Endothelial cell of umbilical vein (primary cell): ENCODE results near the gene FCN1. TPM values are rescaled to one million over a fixed set of nuclear protein-coding genes. Genes with fewer than 3 reads are reported as not detected.

Experiments used
- BruUV-seq: library from RNA; stranded (reverse); fragments of 400-500 nt; replicated peaks from 2 replicates; lab custom pipeline; 2021; lab: Mats Ljungman, UMichigan
- CTCF ChIA-PET: fragments of 300-600, 350-600 bp; sonication (Branson Sonifier 250); formaldehyde crosslinking; loops from one replicate; lab custom pipeline; 2021; ENCODE audit warnings: antibody characterized with exemption, inconsistent platforms; lab: Charles Lee
- POLR2A ChIA-PET: fragments of 300-600, 350-600 bp; sonication (Branson Sonifier 250); formaldehyde crosslinking; loops from one replicate; lab custom pipeline; 2021; ENCODE audit warnings: antibody characterized with exemption, inconsistent platforms; lab: Charles Lee
- DNase-seq: peaks from one replicate; pipeline ENCODE4 v3.0.0-alpha.2; 2011; ENCODE audit warnings: low read depth, low spot score
- FAIRE-seq: peaks from 2 replicates; lab custom pipeline; 2011; peaks lifted over from hg19 to GRCh38; lab: Jason Lieb, UNC
- H2AFZ ChIP-seq: 2 replicates; pipeline ENCODE4 v1.6.0; 2012; ENCODE audit warnings: low read depth, low read length, control low read depth, inconsistent platforms
- H3K27ac ChIP-seq: 2 replicates; pipeline ENCODE4 v1.5.1; 2011; ENCODE audit warnings: low read depth, mild to moderate bottlenecking, control low read depth, low read length, moderate library complexity; ENCODE audit not compliant: insufficient read depth
- H3K27me3 ChIP-seq, 2 experiments: 2 replicates each; pipeline versions ENCODE4 v1.6.0 to v1.6.1; 2011; ENCODE audit warnings: low read length in 2 of 2, mixed read lengths in 1 of 2; ENCODE audit not compliant: control insufficient read depth in 2 of 2, insufficient read depth in 2 of 2
- H3K36me3 ChIP-seq, 2 experiments: 2 replicates in 1 of 2; 3 replicates in 1 of 2; pipeline ENCODE4 v1.5.1; 2011; ENCODE audit warnings: low read length in 2 of 2, mild to moderate bottlenecking in 1 of 2, moderate library complexity in 1 of 2; ENCODE audit not compliant: control insufficient read depth in 2 of 2, insufficient read depth in 2 of 2; ENCODE audit errors: extremely low read depth in 1 of 2
- H3K4me1 ChIP-seq: 3 replicates; pipeline ENCODE4 v1.5.1; 2011; ENCODE audit warnings: mild to moderate bottlenecking, low read length; ENCODE audit not compliant: control insufficient read depth, insufficient read depth; ENCODE audit errors: extremely low read depth
- H3K4me2 ChIP-seq: 2 replicates; pipeline ENCODE4 v1.6.1; 2011; ENCODE audit warnings: low read length, control low read depth, mixed read lengths; ENCODE audit not compliant: insufficient read depth
- H3K4me3 ChIP-seq, 3 experiments: fragments of 200-600 bp in 1 of 3; sonication (generic), shearing (Covaris generic) in 1 of 3; replicated peaks in 1 of 3; 2 replicates each; pipeline ENCODE4 v1.5.1; 2011 to 2016; ENCODE audit warnings: control low read depth in 3 of 3, low read length in 3 of 3, mild to moderate bottlenecking in 2 of 3, inconsistent platforms in 1 of 3, low read depth in 1 of 3, moderate library complexity in 1 of 3; ENCODE audit not compliant: insufficient read depth in 1 of 3
- H3K79me2 ChIP-seq: 2 replicates; pipeline ENCODE4 v1.6.0; 2012; ENCODE audit warnings: low read length, inconsistent platforms; ENCODE audit not compliant: control insufficient read depth, insufficient read depth
- H3K9ac ChIP-seq: replicated peaks from 2 replicates; pipeline ENCODE3; 2011; ENCODE audit warnings: low read length, control low read depth; ENCODE audit not compliant: insufficient read depth; ENCODE audit errors: extremely low read depth
- H3K9me1 ChIP-seq: replicated peaks from 3 replicates; pipeline ENCODE4 v1.6.0; 2011; ENCODE audit warnings: mild to moderate bottlenecking, low read length; ENCODE audit not compliant: control insufficient read depth, insufficient read depth; ENCODE audit errors: extremely low read depth
- H3K9me3 ChIP-seq: replicated peaks from 2 replicates; pipeline ENCODE4 v1.5.1; 2012; ENCODE audit warnings: low read length, inconsistent platforms; ENCODE audit not compliant: control insufficient read depth, insufficient read depth
- H4K20me1 ChIP-seq: replicated peaks from 2 replicates; pipeline ENCODE3; 2011; ENCODE audit warnings: mild to moderate bottlenecking, low read length; ENCODE audit not compliant: control insufficient read depth, insufficient read depth; ENCODE audit errors: extremely low read depth
- EZH2 ChIP-seq: IDR thresholded peaks from 2 replicates; pipeline ENCODE4 v1.6.1; 2012; ENCODE audit warnings: borderline replicate concordance, low read depth, mild to moderate bottlenecking, moderate library complexity, low read length, inconsistent platforms; ENCODE audit not compliant: severe bottlenecking
- GATA2 ChIP-seq: IDR thresholded peaks from 2 replicates; pipeline ENCODE4 v1.7.0; 2011; ENCODE audit warnings: low read depth, mild to moderate bottlenecking, moderate library complexity, mixed read lengths, low read length; ENCODE audit not compliant: insufficient read length, insufficient read depth
- JUN ChIP-seq: IDR thresholded peaks from 2 replicates; pipeline ENCODE4 v1.6.1; 2011; ENCODE audit warnings: borderline replicate concordance, low read depth; ENCODE audit not compliant: insufficient read length, insufficient read depth
- MYC ChIP-seq: IDR thresholded peaks from one replicate; pipeline ENCODE4 v1.6.1; 2011; ENCODE audit warnings: mild to moderate bottlenecking, low read depth, low read length
- POLR2A ChIP-seq: IDR thresholded peaks from 2 replicates; pipeline ENCODE4 v1.6.1; 2012; ENCODE audit warnings: low read depth, mild to moderate bottlenecking, control low read depth, low read length
- POLR2AphosphoS5 ChIP-seq: IDR thresholded peaks from 2 replicates; pipeline ENCODE4 v1.6.1; 2012; ENCODE audit warnings: low read depth, mild to moderate bottlenecking, control low read depth, low read length, moderate library complexity; ENCODE audit not compliant: insufficient read depth
- dilution Hi-C: fragments of 300-500 bp; cut with MboI; formaldehyde crosslinking; loops from one replicate; pipeline ENCODE4 v1.15.0; 2019; ENCODE audit warnings: low sequenced_read_pairs; ENCODE audit not compliant: extremely low pct_ligation_motif_present
- intact Hi-C: fragments of 100-400 bp; cut with micrococcal nuclease; formaldehyde crosslinking; loops from one replicate; pipeline ENCODE4 v1.10.0; 2022
- polyA plus RNA-seq, 4 experiments: library from polyadenylated mRNA; depleted of rRNA in 3 of 4; stranded (reverse) in 3 of 4; unstranded in 1 of 4; fragments of >200 nt; gene quantifications; 2 replicates each; pipeline versions ENCODE4 v1.2.1 to v1.2.3, GENCODE V29; 2011 to 2012; ENCODE audit warnings: missing spikeins in 1 of 4
- total RNA-seq: library from RNA; stranded (reverse); gene quantifications from 2 replicates; pipeline ENCODE4 v1.2.3, GENCODE V29; 2021
- TF ChIP-seq, protein P1 (sequence below): IDR thresholded peaks from 2 replicates; pipeline ENCODE4 v1.6.1; 2011; ENCODE audit not compliant: insufficient read depth, insufficient read length
- TF ChIP-seq, protein P2 (sequence below), 2 donors: IDR thresholded peaks; 1 replicate in 1 of 2; 2 replicates in 1 of 2; pipeline ENCODE4 v1.5.1; 2011; ENCODE audit warnings: low read length in 2 of 2, mild to moderate bottlenecking in 2 of 2, moderate library complexity in 2 of 2, control low read depth in 1 of 2, inconsistent platforms in 1 of 2, low read depth in 1 of 2; ENCODE audit not compliant: insufficient read depth in 1 of 2; ENCODE audit errors: extremely low read depth in 1 of 2

The FCN1 gene
- total and polyA plus RNA-seq, 2 donors (not counting 3 experiments of a cell fraction or from before 2014, with no cell fraction given): not detected

DNA sequence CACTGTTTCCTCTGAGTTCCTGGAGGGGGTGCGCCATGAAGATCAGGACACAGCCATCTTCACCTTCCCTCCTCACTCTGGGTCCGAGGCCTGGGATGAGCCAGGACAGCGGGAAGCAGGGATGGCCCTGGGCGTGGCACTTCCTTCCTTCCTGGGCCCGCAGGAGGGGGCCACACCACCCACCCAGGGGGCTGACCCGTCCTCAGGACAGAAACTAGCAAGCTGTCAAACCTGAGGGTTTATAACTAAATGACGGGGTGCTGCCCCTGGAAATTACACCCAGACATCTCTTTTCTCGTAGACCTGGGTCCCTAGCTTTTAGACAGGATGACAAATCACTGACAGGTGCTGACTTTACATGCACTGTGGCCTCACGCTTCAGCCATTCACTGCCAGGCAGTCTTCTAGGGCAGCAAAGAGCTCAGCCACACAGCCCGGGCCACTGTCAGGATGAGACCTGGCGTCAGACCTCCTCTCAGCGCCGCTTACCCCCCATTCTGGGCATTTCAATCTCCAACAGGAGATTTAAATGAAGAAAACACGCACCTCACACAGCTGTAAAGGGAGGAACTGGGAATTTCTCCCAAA is 29.0 kb downstream of the FCN1 start:
- FAIRE-seq: no peak

DNA sequence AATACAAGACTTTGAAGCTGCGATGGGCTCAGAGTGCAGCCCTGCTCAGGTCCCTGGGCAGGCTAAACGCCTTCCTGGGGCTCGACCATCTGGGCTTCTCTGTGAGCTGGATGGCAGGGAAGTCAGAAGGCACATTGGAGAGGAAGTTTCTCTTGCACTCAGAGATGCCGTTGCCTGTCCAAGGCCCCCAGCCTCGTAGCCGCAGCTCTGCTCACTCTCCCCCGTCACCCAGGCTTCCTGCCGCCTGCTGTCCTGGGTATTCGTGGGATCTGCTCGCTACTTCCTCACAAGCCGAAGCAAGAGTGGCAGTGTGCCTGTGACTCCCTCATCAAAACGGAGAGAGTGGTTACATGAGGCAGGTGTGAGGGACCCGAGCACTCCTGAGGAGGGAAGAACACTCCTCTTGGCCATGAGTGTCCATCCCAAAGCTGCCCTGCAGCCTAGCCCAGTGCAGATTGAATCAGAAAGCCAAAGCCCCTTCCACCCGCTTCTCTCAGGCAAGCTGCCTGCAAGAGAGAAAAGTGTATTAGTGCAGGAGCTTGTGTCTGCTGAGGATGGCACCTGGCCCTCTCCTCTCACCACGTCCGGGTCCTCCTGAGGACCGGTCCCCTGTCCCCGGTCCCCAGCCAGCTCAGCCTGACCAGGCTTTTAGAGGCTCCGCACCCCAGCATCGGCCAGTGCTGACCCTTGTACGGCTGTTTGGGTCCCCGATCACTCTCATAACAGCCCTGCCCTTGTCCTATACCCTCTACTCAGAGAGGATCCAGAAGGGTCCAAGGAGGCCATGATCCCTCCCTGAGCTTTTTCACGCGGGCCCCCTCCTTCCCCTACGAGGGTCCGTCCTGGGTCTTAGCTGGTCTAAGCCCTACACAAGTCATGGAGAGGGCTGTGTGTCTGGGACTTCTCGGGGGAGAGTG is 29.8 kb downstream of the FCN1 start:
- ChIA-PET POLR2A (no interaction called here), CTCF (no interaction called here)
- Histone ChIP-seq H3K27ac (no peak overlapping the region), H3K4me2 (no peak overlapping the region), H3K9me1 (no peaks in the 10 kb centered on the region), H4K20me1 (no peaks in the 10 kb centered on the region), H3K4me3 (no peak overlapping the region), H3K9me3 (no peaks in the 10 kb centered on the region), H3K27me3 (peaks cover 0 to 2% of the 10 kb centered on the region in 2 experiments), H3K36me3 (no peaks in the 10 kb centered on the region), H2AFZ (no peak overlapping the region), H3K9ac (no peak overlapping the region), H3K4me1 (no peaks in the 10 kb centered on the region), H3K79me2 (no peaks in the 10 kb centered on the region)
- BruUV-seq: no TSS peak
- dilution Hi-C loops (no loop called here), intact Hi-C loops (no loop called here)
- no peak for DNase-seq
- no peak for FAIRE-seq
- TF ChIP-seq MYC: no peak
- TF ChIP-seq JUN: no peak
- TF ChIP-seq, protein P1, sequence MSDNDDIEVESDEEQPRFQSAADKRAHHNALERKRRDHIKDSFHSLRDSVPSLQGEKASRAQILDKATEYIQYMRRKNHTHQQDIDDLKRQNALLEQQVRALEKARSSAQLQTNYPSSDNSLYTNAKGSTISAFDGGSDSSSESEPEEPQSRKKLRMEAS: no peak
- TF ChIP-seq, protein P2, sequence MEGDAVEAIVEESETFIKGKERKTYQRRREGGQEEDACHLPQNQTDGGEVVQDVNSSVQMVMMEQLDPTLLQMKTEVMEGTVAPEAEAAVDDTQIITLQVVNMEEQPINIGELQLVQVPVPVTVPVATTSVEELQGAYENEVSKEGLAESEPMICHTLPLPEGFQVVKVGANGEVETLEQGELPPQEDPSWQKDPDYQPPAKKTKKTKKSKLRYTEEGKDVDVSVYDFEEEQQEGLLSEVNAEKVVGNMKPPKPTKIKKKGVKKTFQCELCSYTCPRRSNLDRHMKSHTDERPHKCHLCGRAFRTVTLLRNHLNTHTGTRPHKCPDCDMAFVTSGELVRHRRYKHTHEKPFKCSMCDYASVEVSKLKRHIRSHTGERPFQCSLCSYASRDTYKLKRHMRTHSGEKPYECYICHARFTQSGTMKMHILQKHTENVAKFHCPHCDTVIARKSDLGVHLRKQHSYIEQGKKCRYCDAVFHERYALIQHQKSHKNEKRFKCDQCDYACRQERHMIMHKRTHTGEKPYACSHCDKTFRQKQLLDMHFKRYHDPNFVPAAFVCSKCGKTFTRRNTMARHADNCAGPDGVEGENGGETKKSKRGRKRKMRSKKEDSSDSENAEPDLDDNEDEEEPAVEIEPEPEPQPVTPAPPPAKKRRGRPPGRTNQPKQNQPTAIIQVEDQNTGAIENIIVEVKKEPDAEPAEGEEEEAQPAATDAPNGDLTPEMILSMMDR (IDR thresholded peaks at IDR 0.05; ENCODE audit: extremely low read depth in 1 of 2, insufficient read depth in 1 of 2, low read depth in 1 of 2, low read length in 2 of 2): no peak
- no peak for TF ChIP-seq POLR2AphosphoS5
- TF ChIP-seq EZH2: no peak

More for the DNA sequence above, 29.0 kb downstream of the FCN1 start:
- POLR2A ChIA-PET: no interaction called here
- Histone ChIP-seq H3K79me2 (no peaks in the 10 kb centered on the region), H3K4me1 (no peaks in the 10 kb centered on the region), H3K9me3 (no peaks in the 10 kb centered on the region), H3K36me3 (no peaks in the 10 kb centered on the region), H3K4me3 (no peak overlapping the region), H4K20me1 (no peaks in the 10 kb centered on the region), H3K27ac (no peak overlapping the region), H3K4me2 (no peak overlapping the region), H3K9me1 (no peaks in the 10 kb centered on the region), H3K9ac (no peak overlapping the region), H2AFZ (no peak overlapping the region), H3K27me3 (peaks cover 0 to 2% of the 10 kb centered on the region in 2 experiments)
- no TSS peak for BruUV-seq
- intact Hi-C loops: no loop called here
- no peak for DNase-seq
- dilution Hi-C loops: no loop called here
- TF ChIP-seq POLR2A (no peak), GATA2 (no peak)
- CTCF ChIA-PET: interaction anchor here (1.3 kb wide), 1 partner anchor 10 kb away, joined by 3 read pairs; no protein-coding TSS in a partner anchor
